Measurements from ENCODE around the gene TMEM178B. TPM values are rescaled to one million over a fixed set of nuclear protein-coding genes. Genes with fewer than 3 reads are reported as not detected.
"Not testable (repeated sequence)": the region's sequence is repeated elsewhere in the genome, so short reads cannot be mapped to it uniquely, and the experiment has no call there.

Gene TMEM178B
- total RNA-seq, 1 experiment from 2014 or later, result 1.1 TPM

DNA sequence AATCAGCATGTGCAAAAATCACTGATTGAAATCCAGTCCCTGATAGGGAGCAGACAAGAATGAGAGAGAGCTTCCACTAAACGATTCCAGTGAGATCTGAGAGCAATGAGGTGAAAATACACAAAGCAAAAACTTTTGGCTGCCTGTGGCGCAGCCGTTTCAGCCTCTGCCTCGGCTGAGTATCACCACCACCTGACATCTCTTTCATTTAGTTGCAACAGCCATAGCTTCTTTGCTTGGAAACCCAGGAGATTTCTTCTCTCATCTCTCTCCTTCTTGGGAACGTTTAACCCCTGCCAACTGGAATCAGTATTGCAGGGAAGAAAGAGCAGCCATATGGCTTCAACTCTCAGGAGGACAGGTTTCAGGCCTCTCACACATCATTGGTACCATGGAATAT lies 240.0 kb downstream of the TMEM178B start:
- no peak overlapping the region for H3K4me3 ChIP-seq (ENCODE audit: insufficient read depth, low read depth, low read length)
- H3K27me3 ChIP-seq (ENCODE audit: control insufficient read depth, insufficient read depth, low read length), result no peaks in the 10 kb centered on the region
- H3K36me3 ChIP-seq (replicated peaks; ENCODE audit: control insufficient read depth, insufficient read depth, low read length), result no peaks in the 10 kb centered on the region
- DNase-seq, result no peak

DNA sequence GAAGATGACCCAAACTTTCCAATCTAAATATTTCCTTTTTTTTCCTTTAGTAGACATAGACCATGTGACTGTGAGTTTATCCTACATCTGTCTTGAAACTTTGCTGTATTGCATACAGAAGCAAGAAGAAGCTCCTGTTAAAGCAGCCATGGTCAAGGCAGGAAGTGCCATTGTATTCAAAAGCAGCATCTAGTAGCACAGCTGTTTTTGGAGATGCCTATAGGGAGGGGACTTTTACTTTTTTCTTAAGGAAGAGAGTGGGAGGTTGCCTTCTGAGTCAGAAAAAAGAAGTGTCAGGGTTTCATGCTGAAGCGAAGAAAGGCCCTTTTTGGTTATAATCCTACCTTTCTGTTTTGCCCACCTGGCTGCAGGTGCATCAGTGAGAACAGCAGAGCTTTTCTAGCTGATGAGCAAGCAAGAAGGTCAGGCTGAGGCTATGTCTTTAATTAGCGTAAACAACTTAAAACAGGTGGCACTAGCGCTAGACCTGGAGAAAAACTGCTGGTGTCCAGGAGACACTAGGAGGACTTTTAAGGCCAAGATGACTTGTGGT lies 243.2 kb downstream of the TMEM178B start:
- H3K27me3 ChIP-seq (ENCODE audit: control insufficient read depth, insufficient read depth, low read length), result no peaks in the 10 kb centered on the region
- no peaks in the 10 kb centered on the region for H3K36me3 ChIP-seq (replicated peaks; ENCODE audit: control insufficient read depth, insufficient read depth, low read length)
- no peak overlapping the region for H3K4me3 ChIP-seq (ENCODE audit: insufficient read depth, low read depth, low read length)
- DNase-seq, result no peak

GRCh38 chr7:141320287-141320686 lies 246.4 kb downstream of the TMEM178B start:
- Histone ChIP-seq H3K4me3 (ENCODE audit: insufficient read depth, low read depth, low read length) (no peak overlapping the region), H3K27me3 (ENCODE audit: control insufficient read depth, insufficient read depth, low read length) (no peaks in the 10 kb centered on the region), H3K36me3 (replicated peaks; ENCODE audit: control insufficient read depth, insufficient read depth, low read length) (no peaks in the 10 kb centered on the region)
- DNase-seq, result no peak

DNA sequence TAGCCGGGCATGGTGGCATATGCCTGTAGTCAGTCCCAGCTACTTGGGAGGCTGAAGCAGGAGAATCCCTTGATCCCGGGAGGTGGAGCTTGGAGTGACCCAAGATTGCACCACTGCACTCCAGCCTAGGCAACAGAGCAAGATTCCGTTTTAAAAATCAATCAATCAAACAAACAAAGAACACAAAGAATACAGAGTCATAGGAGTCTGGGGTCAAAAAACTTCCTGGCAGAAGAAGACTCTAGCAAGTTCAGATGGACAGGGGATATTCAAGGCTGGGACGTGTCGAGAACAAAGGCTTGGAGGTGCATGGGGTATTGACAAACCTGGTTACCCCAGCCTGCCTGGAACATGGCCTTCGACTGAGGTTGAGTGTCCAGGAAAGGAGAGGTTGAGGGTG lies 248.5 kb downstream of the TMEM178B start:
- H3K36me3 ChIP-seq (replicated peaks; ENCODE audit: control insufficient read depth, insufficient read depth, low read length), result no peaks in the 10 kb centered on the region
- no peak overlapping the region for H3K4me3 ChIP-seq (ENCODE audit: insufficient read depth, low read depth, low read length)
- no peak for DNase-seq
- H3K27me3 ChIP-seq (ENCODE audit: control insufficient read depth, insufficient read depth, low read length), result no peaks in the 10 kb centered on the region

DNA sequence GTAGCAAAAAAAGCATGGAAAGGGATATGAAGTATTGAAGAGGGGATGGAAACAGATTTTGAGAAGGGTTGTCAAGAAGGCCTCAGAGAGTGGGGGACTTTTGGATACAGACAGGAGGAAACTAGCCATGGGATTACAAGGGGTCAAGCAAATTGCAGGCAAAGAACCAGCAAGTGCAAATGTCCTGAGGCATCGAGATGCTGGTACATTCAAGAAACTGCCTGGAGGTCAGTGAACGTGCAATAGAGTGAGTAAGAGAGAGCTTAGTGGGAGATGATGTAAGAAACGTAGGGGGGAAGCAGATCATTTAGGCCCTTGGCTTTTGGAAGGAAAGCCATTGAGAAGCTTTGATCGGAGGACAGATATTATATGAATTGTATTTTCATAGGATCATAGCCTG lies 250.0 kb downstream of the TMEM178B start:
- DNase-seq, result no peak
- H3K27me3 ChIP-seq (ENCODE audit: control insufficient read depth, insufficient read depth, low read length), result no peaks in the 10 kb centered on the region
- no peak overlapping the region for H3K4me3 ChIP-seq (ENCODE audit: insufficient read depth, low read depth, low read length)
- H3K36me3 ChIP-seq (replicated peaks; ENCODE audit: control insufficient read depth, insufficient read depth, low read length), result no peaks in the 10 kb centered on the region

GRCh38 chr7:141324870-141325269 lies 251.0 kb downstream of the TMEM178B start:
- Histone ChIP-seq H3K27me3 (ENCODE audit: control insufficient read depth, insufficient read depth, low read length) (no peaks in the 10 kb centered on the region), H3K4me3 (ENCODE audit: insufficient read depth, low read depth, low read length) (no peak overlapping the region), H3K36me3 (replicated peaks; ENCODE audit: control insufficient read depth, insufficient read depth, low read length) (no peaks in the 10 kb centered on the region)
- DNase-seq, result no peak

DNA sequence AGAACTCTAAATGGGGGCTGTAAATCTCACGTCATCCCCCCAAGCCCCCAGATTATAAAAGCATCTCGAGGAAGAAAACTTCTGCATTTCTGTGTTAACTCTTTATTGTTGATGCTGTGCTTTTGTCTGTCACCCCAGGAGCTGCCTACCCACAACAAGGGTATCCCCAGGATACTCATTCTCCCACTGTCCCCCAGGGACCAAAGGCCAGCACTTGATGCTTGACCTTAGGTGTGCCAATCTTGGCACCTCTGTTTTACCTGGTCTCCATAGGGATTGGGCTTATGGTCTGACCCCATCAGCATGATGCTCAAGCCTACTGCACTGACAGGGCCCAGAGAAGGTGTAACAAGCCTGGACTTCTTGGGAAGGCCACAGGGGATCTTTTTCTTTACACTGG lies 251.4 kb downstream of the TMEM178B start:
- Histone ChIP-seq H3K27me3 (ENCODE audit: control insufficient read depth, insufficient read depth, low read length) (no peaks in the 10 kb centered on the region), H3K4me3 (ENCODE audit: insufficient read depth, low read depth, low read length) (no peak overlapping the region), H3K36me3 (replicated peaks; ENCODE audit: control insufficient read depth, insufficient read depth, low read length) (no peaks in the 10 kb centered on the region)
- no peak for DNase-seq

DNA sequence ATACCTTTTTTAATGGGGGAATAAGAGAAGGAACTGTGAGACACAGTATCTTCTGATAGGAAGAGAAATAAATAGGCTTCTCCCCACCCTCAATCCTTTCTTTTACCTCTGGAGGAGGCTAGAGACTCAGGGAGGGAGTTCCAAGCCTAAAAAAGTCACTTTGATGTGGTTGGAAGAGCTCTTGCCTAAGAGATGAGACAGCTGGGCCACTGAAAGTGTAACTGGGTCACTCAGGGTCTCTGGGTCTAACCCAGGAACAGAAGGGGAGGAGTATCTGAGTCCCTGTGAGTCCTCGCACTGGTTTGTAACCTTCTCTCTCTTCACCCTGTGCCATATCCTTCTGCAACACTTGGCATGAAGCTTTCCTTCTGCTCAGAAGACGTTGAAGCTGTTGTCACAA lies 254.4 kb downstream of the TMEM178B start:
- H3K4me3 ChIP-seq (ENCODE audit: insufficient read depth, low read depth, low read length), result no peak overlapping the region
- H3K36me3 ChIP-seq (replicated peaks; ENCODE audit: control insufficient read depth, insufficient read depth, low read length), result no peaks in the 10 kb centered on the region
- DNase-seq, result no peak
- no peaks in the 10 kb centered on the region for H3K27me3 ChIP-seq (ENCODE audit: control insufficient read depth, insufficient read depth, low read length)

DNA sequence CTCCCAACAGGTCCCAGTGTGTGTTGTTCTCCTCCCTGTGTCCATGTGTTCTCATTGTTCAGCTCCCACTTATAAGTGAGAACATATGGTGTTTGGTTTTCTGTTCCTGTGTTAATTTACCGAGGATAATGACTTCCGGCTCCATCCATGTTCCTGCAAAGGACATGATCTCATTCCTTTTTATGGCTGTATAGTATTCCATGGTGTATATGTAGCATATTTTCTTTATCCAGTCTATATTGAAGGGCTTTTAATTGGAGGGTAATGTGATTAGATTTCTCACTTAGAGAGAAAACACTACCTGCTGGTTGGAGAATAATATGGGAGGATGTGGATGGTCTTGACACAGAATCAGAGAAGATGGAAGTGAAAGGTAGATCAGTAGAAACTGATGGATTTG lies 256.4 kb downstream of the TMEM178B start:
- not testable (repeated sequence) for H3K36me3 ChIP-seq (replicated peaks; ENCODE audit: control insufficient read depth, insufficient read depth, low read length); DNase-seq; H3K4me3 ChIP-seq (ENCODE audit: insufficient read depth, low read depth, low read length); H3K27me3 ChIP-seq (ENCODE audit: control insufficient read depth, insufficient read depth, low read length)

GRCh38 chr7:141333459-141333858 lies 259.6 kb downstream of the TMEM178B start:
- Histone ChIP-seq H3K36me3 (replicated peaks; ENCODE audit: control insufficient read depth, insufficient read depth, low read length) (no peaks in the 10 kb centered on the region), H3K27me3 (ENCODE audit: control insufficient read depth, insufficient read depth, low read length) (no peaks in the 10 kb centered on the region), H3K4me3 (ENCODE audit: insufficient read depth, low read depth, low read length) (no peak overlapping the region)
- peak; percentile 68 for DNase-seq

GRCh38 chr7:141335164-141335563 lies 261.3 kb downstream of the TMEM178B start:
- Histone ChIP-seq H3K27me3 (ENCODE audit: control insufficient read depth, insufficient read depth, low read length) (no peaks in the 10 kb centered on the region), H3K4me3 (ENCODE audit: insufficient read depth, low read depth, low read length) (no peak overlapping the region), H3K36me3 (replicated peaks; ENCODE audit: control insufficient read depth, insufficient read depth, low read length) (no peaks in the 10 kb centered on the region)
- no peak for DNase-seq

DNA sequence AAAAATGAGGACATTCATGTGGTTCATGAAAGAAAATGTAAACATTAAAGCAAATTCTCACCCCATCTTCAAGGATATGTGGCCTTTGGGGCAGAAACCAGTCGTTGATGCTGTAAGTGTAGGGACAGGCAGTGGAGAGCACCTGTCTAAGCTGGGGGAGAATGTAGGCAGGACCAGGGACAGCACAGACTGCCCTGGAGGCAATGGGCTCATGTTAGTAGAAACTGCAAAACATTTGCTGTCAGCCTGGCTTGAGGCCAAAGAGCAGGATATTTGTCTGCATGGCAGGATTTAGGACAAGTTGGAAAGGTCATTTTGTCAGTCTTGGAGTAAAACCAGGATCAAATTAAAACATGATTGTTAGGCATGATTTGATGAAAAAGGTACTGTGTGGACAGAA lies 265.7 kb downstream of the TMEM178B start:
- peak; percentile 29 for DNase-seq
- Histone ChIP-seq H3K27me3 (ENCODE audit: control insufficient read depth, insufficient read depth, low read length) (no peaks in the 10 kb centered on the region), H3K36me3 (replicated peaks; ENCODE audit: control insufficient read depth, insufficient read depth, low read length) (no peaks in the 10 kb centered on the region), H3K4me3 (ENCODE audit: insufficient read depth, low read depth, low read length) (no peak overlapping the region)

GRCh38 chr7:141340991-141341390 lies 267.1 kb downstream of the TMEM178B start:
- Histone ChIP-seq H3K27me3 (ENCODE audit: control insufficient read depth, insufficient read depth, low read length) (no peaks in the 10 kb centered on the region), H3K36me3 (replicated peaks; ENCODE audit: control insufficient read depth, insufficient read depth, low read length) (no peaks in the 10 kb centered on the region), H3K4me3 (ENCODE audit: insufficient read depth, low read depth, low read length) (no peak overlapping the region)
- DNase-seq, result no peak

- no peak overlapping the region for H3K4me3 ChIP-seq (ENCODE audit: insufficient read depth, low read depth, low read length)
- H3K36me3 ChIP-seq (replicated peaks; ENCODE audit: control insufficient read depth, insufficient read depth, low read length), result no peaks in the 10 kb centered on the region
- DNase-seq, result no peak
- H3K27me3 ChIP-seq (ENCODE audit: control insufficient read depth, insufficient read depth, low read length), result no peaks in the 10 kb centered on the region
Measured at GRCh38 chr7:141342621-141343408, 269.0 kb downstream of the TMEM178B start.

- no peak for DNase-seq
- Histone ChIP-seq H3K4me3 (ENCODE audit: insufficient read depth, low read depth, low read length) (no peak overlapping the region), H3K36me3 (replicated peaks; ENCODE audit: control insufficient read depth, insufficient read depth, low read length) (no peaks in the 10 kb centered on the region), H3K27me3 (ENCODE audit: control insufficient read depth, insufficient read depth, low read length) (no peaks in the 10 kb centered on the region)
Measured at GRCh38 chr7:141344153-141344935, 270.5 kb downstream of the TMEM178B start.

All from H7 (cell line).